ENCODE results near the gene FBXO42. TPM values are rescaled to one million over a fixed set of nuclear protein-coding genes. Genes with fewer than 3 reads are reported as not detected.

FBXO42 gene
- total RNA-seq, 4 donors from 2014 or later = 21.0 to 30.3 (median 23.0) TPM

DNA sequence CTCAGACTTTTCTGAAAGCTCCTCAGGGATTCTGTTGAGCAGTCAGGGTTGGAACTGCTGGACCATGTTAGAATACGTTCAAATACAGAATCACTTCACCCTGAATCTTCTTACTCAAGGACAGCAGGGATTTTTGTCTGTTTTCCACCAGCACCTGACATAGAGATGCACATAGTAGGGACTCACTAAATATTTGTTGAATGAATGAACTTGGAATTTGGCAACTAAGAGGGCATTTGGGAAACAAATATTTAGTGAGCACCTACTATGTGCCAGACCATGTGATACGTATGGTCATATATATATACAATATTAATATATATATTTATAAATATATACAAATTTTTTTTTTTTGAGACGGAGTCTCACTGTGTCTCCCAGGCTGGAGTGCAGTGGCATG, 4.6 kb upstream of the FBXO42 start:
- TF ChIP-seq, protein P1, sequence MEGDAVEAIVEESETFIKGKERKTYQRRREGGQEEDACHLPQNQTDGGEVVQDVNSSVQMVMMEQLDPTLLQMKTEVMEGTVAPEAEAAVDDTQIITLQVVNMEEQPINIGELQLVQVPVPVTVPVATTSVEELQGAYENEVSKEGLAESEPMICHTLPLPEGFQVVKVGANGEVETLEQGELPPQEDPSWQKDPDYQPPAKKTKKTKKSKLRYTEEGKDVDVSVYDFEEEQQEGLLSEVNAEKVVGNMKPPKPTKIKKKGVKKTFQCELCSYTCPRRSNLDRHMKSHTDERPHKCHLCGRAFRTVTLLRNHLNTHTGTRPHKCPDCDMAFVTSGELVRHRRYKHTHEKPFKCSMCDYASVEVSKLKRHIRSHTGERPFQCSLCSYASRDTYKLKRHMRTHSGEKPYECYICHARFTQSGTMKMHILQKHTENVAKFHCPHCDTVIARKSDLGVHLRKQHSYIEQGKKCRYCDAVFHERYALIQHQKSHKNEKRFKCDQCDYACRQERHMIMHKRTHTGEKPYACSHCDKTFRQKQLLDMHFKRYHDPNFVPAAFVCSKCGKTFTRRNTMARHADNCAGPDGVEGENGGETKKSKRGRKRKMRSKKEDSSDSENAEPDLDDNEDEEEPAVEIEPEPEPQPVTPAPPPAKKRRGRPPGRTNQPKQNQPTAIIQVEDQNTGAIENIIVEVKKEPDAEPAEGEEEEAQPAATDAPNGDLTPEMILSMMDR (IDR thresholded peaks at IDR 0.05) = no peak
- no peak for TF ChIP-seq POLR2A (IDR thresholded peaks at IDR 0.05)
- DNase-seq = no peak
- H3K27ac ChIP-seq = no peak overlapping the region
- no peaks in the 10 kb centered on the region for H3K9me3 ChIP-seq
- no peaks in the 10 kb centered on the region for H3K27me3 ChIP-seq
- H3K36me3 ChIP-seq = no peaks in the 10 kb centered on the region
- no peak overlapping the region for H3K4me3 ChIP-seq
- no peaks in the 10 kb centered on the region for H3K4me1 ChIP-seq
- intact Hi-C loops (cut with DNase I; ENCODE audit: low total_unique reads) = loop anchor here (10.0 kb wide), 1 partner anchor 112 kb away; no protein-coding TSS in a partner anchor

DNA sequence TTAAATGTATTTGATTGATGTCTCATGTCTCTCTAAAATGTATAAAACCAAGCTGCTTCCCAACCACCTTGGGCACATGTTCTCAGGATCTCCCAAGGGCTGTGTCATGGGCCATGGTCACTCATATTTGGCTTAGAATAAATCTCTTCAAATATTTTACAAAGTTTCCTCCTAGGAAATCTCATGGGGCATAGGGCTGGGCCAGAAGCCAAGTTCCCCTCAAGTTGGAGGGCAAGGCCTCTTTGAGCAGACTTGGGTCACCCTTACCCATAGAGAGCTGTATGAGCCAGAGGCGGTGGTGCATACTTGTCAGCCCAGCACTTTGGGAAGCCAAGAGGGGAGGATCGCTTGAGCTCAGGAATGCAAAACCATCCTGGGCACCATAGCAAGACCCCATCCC, 2.3 kb upstream of the FBXO42 start:
- H3K27ac ChIP-seq = no peak overlapping the region
- no peaks in the 10 kb centered on the region for H3K36me3 ChIP-seq
- no peak overlapping the region for H3K4me3 ChIP-seq
- DNase-seq = no peak
- TF ChIP-seq POLR2A (IDR thresholded peaks at IDR 0.05) = no peak
- TF ChIP-seq, protein P1 (IDR thresholded peaks at IDR 0.05) = no peak
- intact Hi-C loops (cut with DNase I; ENCODE audit: low total_unique reads) = loop anchor here (10.0 kb wide), 1 partner anchor 110 kb away; no protein-coding TSS in a partner anchor
- no peaks in the 10 kb centered on the region for H3K27me3 ChIP-seq
- H3K9me3 ChIP-seq = no peaks in the 10 kb centered on the region
- peaks cover 0 to 5% of the 10 kb centered on the region in 2 donors for H3K4me1 ChIP-seq

DNA sequence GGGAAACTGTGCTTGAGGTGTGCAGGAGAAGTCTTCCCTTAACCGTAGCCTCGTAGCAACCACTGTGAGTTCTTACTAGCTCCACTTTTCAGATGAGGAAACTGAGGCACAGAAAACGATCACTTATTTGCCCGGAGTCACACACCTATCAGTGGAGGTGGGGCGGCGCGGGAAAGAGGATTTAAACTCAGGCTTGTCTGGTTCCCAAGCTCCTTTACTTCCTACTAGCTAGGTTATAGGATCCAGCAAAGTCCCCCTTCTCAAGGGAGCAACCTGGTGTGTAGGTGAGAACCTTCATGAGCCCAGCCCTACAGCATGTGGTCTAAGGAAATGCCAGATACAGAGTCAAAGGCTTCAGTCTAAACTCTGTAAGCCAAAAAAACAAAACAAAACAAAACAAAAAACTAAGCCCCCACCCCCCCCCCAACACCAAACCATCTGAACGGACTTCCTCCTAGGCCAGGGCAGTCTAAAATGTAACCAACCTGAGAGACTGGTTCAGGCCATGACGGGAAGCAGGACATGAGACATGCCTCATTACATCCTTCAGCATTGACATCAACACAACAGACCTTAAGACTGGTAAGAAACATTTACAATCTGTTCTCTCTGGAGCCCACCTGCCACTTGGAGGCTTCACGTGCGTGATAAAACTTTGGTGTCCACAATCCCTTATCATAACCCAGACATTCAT, 709 bp upstream of the FBXO42 start:
- H3K27ac ChIP-seq = peak overlapping the region; percentile 93
- intact Hi-C loops (cut with DNase I; ENCODE audit: low total_unique reads) = loop anchor here (10.0 kb wide), 1 partner anchor 108 kb away; no protein-coding TSS in a partner anchor
- no peak for DNase-seq
- H3K27me3 ChIP-seq = no peaks in the 10 kb centered on the region
- no peaks in the 10 kb centered on the region for H3K9me3 ChIP-seq
- peaks cover 0 to 7% of the 10 kb centered on the region in 2 donors for H3K4me1 ChIP-seq
- TF ChIP-seq POLR2A (IDR thresholded peaks at IDR 0.05) = no peak
- TF ChIP-seq, protein P1 (IDR thresholded peaks at IDR 0.05) = no peak
- H3K36me3 ChIP-seq = no peaks in the 10 kb centered on the region
- peak overlapping the region; percentile 86 to 95 for H3K4me3 ChIP-seq

DNA sequence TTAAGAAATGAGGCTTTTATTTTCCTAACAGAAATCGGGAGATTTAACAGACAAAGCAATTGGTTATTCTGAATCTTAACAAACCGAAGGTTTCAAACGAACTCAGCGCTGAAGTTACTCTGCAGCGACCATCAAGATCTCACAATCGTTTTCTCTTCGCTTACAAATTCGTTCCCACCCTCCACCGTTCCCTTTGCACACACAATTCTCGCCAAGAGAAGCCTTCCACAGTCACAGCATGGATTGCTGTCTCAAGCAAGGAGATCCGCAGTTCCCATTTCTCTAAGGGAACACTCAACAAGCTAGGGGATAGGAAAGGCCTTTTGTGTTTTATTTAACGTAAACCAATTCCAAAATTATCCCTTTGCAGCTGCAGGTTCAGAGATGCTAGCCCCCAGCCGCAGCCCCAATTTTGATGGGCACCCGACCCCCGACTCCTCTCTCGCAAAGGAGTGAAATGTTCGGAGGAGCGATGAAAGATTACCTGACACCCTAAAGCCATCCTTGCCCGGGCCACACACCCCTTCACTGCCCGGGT, 755 bp downstream of the FBXO42 start:
- Histone ChIP-seq H3K36me3 (no peaks in the 10 kb centered on the region), H3K27ac (peak overlapping the region; percentile 93), H3K27me3 (no peaks in the 10 kb centered on the region), H3K4me3 (peak overlapping the region; percentile 86 to 95), H3K9me3 (no peaks in the 10 kb centered on the region), H3K4me1 (peaks cover 0 to 7% of the 10 kb centered on the region in 2 donors)
- DNase-seq = no peak
- intact Hi-C loops (cut with DNase I; ENCODE audit: low total_unique reads) = loop anchor here (10.0 kb wide), 1 partner anchor 107 kb away; no protein-coding TSS in a partner anchor
- TF ChIP-seq, protein P1 (IDR thresholded peaks at IDR 0.05) = no peak

DNA sequence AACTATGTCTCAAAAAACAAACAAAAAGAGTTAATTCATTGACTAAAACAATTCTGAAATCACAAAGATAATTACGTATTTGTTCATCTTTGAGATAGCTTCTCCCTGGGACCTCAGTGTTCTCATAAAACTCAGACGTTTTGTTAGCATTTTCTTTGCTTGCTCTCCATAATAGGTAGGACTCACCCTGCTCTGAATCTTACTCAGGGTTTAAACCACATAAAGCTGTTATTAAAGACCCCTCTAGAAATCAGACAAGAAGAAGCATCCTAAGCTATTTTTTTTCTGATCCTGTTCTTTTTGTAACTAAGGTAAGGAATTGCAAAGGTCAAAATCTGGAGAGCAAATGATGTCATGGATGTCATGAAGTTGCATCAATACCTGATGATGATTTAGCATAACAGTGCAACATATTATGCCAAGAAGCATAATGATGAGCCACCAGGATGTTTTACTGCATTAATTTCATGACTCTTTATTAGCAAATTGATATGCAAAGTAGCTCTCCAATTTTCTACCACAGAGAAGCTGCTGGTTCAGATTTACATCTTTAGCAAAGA, 2.4 kb downstream of the FBXO42 start:
- peaks cover 0 to 7% of the 10 kb centered on the region in 2 donors for H3K4me1 ChIP-seq

More for the DNA sequence above, 2.4 kb downstream of the FBXO42 start:
- intact Hi-C loops (cut with DNase I; ENCODE audit: low total_unique reads) = loop anchor here (10.0 kb wide), 1 partner anchor 105 kb away; no protein-coding TSS in a partner anchor
- Histone ChIP-seq H3K4me3 (no peak overlapping the region), H3K27me3 (no peaks in the 10 kb centered on the region), H3K36me3 (no peaks in the 10 kb centered on the region), H3K27ac (peak overlapping the region; percentile 36 to 93), H3K9me3 (no peaks in the 10 kb centered on the region)
- DNase-seq = no peak
- TF ChIP-seq, protein P1 (IDR thresholded peaks at IDR 0.05) = no peak
- TF ChIP-seq POLR2A (IDR thresholded peaks at IDR 0.05) = no peak
